Measurements from ENCODE around the gene GNG7.
A peak's percentile ranks its signal among the peaks of the same experiment; 100 is the strongest.
"Not testable (repeated sequence)": the region's sequence is repeated elsewhere in the genome, so short reads cannot be mapped to it uniquely, and the experiment has no call there.

GNG7 gene

DNA sequence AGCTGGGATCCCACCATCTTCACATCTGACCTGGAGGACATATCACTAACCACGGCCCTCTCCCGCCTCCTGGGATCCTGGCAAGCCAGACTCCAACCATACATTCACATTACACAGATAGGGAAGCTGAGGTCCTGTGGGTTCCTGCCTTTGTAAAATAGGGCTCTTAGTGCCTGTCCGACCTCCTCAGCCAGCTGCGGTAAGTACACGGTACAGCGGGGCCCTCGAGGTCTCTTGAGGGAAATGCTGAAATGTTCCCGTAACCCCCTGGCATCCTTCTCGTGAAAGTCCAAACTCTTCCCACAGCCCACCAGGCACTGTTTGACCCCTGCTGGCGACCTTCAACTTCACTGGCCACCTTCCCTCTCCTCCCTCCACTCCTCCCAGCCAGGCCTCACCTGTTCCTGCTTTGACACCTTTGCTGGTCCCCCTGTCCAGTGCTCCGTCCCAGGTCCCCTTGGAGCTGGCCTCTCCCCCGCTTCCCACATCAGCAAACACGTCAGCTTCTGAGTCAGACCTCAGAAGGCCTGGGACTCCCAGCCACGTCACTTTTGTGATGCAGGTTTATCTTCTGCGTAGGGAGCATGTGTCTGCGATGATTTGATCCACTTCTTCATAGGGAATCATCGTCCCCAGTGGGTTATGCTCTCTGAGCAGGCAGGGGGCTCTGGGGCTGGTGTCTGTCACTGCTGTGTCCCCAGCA, 8.8 kb upstream of the GNG7 start:
- DNase-seq = peak; percentile 61

DNA sequence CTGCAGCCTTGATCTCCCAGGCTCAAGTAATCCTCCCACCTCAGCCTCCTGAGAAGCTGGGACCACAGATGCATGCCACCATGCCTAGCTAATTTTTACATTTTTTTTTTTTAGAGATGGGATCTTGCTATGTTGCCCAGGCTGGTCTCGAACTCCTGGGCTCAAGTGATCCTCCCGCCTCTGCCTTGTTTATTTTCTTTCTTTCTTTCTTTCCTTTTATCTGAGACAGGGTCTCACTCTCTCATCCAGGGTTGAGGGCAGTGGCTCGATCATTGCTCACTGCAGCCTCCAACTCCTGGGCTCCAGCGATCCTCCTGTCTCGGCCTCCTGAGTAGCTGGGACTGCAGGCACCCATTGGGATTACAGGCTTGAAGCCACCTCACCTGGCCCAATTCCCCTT, 3.8 kb upstream of the GNG7 start:
- no peak for DNase-seq

DNA sequence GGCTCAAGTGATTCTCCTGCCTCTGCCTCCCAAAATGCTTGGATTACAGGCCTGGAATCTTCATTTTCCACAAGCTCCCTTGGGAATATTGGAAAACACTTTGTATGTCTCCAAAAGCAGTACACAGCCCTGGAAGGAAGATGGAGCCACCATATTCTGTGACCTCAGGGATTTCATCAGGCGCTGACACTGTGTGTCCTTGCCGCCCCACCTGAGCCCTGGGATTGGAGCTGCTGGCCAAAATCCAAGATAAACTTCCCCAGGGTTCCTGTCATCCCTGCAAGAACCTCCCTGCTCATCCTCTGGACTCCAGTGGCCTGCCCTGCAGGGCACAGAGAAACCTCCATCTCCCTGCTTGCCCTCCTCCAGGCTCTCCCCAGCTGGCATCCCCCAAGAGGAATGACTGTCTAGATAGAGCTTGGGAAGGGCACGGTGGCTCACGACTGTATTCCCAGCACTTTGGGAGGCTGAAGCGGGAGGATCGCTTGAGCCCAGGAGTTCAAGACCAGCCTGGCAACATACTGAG, 1.3 kb upstream of the GNG7 start:
- no peak for DNase-seq

DNA sequence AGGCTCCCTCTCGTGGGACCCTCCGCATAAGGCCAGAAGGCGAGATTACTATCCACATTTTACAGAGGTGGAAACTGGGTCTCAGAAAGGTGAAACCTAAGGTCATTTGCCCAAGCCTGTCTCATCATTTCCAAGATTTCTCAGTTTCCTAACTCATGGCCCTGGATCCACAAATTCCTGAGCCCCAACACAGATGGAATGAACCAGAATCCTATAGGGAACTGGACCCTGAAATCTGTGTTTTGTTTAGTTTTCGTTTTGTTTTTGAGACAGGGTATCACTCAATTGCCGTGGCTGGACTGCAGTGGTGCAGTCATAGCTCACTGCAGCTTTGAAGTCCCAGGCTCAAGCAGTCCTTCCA, 563 bp upstream of the GNG7 start:
- no peak for DNase-seq

DNA sequence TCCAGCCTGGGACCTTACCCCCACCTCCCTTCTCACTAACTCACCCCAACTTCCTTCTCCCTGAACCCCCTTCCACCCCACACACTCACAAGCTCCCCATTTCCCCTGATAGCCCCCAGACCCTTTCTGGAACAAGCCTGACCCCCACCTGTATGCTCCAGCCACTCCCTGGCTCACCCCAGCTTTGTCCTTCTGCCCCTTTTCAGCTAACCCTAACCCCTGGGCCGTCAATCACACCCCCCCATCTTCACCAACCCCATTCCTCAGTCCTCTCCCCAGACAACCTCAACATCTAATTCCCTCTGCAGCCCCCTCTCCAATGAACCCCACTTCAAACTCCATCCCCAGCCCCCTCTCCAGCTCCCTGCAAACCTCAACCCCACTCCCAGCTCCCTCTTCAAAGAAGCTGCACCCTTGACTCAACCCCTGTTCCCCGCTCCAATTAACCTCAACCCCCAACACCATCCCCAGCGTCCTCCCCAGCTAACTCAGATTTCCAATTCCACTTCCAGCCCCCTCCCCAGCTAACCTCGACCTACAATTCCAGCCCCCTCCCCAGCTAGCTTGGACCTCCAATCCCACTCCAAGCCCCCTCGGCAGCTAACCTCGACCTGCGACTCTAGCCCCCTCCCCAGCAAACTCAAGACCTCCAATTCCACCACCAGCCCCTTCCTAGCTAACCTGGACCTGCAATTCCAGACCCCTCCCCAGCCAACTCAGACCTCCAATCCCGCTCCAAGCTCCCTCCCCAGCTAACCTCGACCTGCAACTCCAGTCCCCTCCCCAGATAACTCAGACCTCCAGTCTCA, 929 bp downstream of the GNG7 start:
- no peak for DNase-seq

DNA sequence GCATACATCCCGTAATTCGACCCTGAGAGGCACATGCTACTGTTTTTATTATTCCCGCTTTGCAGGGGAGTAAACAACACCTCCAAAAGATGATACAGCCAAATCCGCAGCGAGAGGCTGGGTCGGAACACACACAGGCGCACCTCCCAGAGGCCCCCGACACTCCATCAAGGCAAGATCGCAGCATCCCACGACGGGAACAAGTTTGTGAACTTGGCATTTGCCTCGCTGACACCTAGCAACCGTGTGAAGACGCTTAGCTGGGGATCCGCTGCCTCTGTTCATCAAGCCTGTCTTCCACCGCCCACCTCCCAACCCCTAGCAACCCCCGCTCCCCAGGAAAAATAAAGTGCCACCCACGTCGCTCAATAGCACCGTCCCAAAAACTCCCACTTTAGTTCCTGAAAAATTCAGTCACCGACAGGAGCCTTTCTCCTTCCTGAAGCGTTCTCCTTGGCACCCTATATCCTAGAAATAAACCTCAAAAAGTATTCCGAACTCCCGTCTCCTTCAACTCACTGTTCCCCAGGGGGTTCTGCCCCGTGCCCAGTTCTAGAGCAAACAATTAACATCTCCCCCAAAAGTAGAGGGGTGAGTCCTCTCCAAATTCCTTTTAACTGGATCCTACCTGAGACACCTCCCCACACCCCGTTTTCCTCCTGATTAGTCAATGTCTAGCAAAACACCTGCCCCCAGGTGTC, 1.7 kb downstream of the GNG7 start:
- no peak for DNase-seq

DNA sequence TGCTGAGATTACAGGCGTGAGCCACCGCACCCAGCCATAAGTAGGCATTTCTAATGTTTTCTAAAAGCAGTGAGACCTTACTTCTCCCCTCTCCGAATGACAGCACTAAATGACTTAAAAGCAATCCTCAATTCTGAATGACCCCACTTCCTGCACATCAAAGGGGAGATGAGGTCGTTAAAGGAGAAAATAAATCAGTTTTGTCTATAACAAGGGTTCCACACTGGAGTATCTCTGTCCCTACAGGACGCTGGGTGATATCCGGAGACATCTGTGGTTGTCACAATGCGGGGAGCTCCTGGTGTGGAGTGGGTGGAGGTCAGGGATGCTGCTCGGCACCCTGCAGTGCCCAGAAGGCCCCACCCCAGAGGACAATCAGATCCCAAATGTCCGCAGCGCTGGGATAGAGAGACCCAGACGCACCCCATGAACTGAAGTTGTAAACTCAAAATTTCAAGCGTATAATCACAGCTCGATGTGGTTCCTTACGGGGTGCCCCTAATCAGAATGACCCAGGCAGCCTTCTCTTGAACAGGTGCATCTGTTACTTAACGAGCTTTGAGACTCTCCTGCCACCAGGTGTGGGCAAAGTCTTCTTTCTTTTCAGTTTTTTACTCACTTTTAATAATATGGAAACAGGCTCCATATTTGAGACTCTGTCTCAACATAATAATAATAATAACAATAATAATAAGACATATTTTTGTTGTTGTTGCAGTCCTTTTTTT, 2.9 kb downstream of the GNG7 start:
- DNase-seq = no peak

DNA sequence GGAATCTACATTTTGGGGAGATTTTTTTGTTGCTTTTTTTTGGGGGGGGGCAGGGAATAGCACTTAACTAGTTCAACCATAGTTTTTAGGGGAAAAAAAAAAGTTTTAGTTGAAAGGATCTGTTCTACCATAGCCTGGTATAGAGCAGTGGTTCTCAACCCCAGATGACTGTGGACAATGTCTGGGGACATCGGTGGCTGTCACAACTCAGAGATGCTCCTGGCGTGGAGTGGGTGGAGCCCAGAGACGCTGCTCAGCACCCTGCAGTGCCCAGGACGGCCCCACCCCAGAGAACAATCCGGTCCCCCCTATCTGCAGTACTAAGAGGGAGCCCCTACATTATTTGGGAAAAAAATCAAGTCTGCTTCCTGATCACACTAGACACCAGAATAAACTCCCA, 8.3 kb downstream of the GNG7 start:
- DNase-seq = no peak

DNA sequence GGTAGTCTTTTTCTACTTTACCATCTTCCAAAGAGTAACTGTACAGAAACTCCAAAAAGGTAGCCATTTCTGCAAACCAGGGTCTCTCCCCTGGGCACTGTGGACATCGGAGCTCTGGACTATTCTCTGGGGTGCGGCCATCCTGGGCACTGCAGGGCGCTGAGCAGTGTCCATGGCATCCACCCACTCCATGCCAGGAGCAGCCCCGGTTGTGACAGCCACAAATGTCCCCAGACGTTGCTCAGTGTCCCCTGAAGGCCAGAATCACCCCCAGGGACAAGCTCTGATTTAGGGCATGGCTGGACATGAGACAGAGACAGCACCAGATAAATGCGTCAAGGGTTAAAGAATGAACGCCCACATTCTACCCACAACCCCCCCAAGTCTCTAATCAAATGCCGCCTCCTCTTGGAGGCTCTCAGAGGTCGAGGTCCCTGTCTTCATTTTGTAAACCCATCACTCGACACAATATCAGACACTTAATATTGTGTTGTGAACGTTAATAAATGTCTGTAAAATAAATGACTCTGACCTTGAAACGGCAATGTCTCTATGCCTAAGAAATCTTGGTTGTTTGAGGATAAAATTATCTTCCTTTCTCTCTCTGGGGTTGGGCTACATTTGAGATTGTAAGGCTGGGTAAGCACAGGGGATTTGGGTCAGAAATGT, 8.9 kb downstream of the GNG7 start:
- no peak for DNase-seq

DNA sequence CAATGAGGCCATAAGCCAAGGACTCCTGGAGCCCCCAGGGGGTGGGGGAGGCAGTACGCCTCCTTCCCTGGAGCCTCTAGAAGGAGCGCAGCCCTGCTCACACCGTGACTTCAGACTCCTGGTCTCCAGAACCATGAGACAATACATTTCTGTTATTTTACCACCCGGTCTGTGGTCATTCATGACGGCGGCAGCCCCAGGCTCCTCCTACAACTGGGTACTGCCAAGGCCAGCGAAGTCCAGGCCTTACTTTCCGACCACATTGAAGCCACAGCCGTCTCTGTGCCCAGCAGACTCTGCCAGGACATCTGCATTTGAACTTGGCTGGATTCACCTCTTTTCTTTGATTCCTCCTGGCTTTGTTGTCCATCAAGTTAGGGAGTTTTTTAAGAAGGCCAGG, 10.5 kb downstream of the GNG7 start:
- no peak for DNase-seq

DNA sequence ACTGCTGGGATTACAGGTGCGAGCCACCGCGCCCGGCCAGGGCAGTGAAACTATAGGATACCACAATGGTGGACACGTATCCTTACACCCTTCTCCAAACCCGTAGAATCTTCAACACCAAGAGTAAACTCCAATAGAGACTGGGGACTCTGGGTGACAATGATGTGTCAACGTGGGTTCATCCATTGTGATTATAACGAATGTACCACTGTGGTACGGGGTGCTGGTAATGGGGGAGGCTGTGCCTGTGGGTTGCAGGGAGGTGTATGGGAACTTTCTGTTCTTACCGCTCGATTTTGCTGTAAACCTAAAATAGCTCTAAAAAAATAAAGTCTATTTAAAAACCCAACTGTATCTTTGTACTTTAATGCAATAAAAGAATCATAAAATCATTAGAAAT, 11.6 kb downstream of the GNG7 start:
- DNase-seq = no peak

DNA sequence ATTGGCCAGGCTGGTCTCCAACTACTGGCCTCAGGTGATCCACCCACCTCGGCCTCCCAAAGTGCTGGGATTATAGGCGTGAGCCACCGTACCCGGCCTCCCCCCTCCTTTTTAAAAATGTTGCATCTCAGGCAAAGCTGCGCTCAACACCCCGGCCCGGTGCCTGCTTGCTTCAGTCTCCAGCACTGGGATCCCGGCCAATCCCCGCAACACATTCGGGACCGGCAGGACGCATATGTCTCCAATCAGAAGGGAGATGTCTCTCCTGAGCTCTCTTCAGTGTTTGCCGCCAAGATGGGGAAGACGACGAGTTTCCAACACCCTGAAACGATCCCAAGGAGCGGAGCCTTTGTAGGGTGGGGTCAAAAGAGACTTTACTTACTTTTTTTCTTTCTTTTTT, 16.1 kb downstream of the GNG7 start:
- DNase-seq = no peak

DNA sequence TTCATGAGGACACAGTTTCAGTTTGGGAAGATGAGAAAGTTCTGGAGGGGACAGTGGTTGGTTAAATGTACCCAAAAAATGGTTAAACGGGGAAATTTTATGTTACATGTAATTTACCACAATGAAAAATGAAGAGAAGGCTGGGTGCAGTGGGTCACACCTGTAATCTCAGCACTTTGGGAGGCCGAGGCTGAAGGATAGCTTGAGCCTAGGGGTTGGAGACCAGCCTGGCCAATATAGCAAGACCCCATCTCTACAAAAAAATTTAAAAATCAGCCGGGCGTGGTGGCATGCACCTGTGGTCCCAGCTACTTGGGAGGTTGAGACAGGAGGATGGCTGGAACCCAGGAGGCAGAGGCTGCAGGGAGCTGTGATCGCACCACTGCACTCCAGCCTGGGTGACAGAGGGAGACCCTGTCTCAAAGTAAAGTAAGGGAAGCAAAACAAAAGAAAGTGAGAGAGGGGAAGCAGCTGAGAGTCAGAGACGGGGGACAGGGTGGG, 17.2 kb downstream of the GNG7 start:
- no peak for DNase-seq

DNA sequence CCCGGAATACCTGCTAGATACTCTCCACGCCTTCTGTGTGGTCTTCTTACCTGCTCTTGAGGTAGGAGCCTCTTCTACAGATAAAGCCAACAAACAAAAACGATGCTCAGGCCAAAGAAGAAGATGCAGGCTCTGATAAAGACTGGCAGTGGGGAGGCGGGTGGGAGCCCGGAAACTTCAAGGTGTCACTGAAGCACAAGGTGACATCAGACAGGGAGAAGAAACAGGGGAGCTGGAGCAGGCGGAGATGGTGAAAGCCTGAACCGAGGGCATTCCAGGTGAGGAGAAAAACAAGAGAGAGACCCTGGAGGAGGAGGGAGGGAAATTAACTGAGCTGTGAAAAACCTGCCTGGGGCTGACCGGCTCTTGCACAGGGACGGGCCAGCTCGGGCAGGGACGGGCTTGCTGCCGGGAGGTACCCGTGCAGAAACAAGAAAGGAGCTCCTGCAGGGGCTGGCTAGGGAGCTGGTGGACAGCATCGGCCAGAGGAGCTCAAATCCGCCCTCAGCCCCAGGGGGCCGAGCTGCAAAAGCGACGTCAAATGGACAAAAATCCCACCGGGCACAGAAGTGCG, 19.0 kb downstream of the GNG7 start:
- DNase-seq = no peak

DNA sequence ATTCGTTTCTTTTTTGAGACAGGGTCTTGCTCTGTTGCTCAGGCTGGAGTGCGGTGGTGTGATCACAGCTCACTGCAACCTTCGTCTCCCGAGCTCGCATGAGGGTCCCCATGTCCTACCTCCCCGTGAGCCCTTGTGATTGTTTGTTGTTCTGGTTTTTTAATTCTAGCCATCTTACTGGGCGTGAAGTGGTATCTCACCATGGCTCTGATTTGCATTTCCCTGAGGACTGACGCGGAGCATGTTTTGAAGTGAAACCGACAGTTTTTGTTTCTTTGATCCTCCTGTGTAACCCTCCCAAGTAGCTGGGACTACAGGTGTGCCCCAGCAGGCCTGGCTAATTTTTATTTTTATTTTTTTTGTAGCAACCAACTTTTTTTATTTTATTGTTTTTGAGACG, 21.7 kb downstream of the GNG7 start:
- no peak for DNase-seq

DNA sequence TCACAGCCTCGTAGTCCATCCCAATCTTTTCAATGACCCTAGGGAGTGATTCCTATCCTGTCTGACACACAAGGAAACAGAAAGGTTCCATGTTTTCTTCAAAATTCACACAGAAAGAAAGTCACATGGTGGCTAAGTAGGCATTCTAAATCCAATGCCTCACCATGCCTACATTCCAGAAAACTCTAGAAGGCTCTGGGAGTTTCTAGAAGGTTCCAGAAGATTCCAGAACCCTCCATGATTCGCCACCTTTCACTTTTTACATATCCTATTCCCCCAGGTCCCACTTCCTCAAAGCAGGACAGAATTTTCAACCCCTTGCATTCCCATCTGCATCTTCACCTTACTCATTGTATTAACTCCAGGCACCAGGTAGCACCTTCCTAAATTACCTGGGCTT, 23.1 kb downstream of the GNG7 start:
- no peak for DNase-seq

DNA sequence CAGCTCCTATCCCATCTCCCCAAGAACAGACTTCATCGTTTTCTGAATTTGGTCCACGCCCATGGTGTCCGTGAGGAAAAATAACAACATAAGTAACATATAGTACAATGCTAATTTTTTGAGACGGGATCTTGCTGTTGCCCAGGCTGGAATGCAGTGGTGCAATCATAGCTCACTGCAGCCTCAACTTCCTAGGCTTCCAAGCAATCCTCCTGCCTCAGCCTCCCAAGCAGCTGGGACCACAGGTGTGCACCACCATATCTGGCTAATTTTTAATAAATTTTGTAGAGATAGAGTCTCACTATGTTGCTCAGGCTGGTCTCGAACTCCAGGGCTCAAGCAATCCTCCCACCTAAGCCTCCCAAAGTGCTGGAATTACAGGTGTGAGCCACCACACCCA, 23.5 kb downstream of the GNG7 start:
- not testable (repeated sequence) for DNase-seq

DNA sequence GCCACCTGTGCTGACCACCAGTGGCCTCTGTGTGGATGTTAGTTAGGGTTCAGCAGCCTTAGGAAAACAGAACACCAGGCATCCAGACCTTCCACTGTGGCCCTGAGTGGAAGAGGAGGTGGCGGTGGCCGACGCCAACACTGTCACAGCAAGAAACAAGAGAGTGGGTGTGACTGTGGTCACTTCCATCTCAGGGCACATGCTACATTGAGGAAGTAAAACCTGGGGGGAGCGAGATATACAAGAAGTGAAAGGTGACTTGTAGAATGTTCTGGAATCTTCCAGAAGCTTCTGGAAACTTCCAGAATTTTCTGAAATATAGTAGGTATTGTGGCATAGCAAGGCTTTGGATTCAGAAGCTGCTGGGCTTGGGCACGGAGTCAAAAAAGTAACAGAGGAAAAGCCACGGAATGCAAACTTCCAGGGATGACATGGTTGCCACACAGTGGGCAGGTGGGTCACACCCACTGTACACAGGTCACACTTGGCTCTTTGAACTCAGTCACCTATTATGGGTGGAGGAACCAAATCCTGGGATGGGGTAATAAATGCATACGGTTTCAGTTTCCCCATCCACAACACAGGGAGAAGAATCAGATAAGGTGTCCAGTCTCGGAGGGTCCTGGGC, 24.3 kb downstream of the GNG7 start:
- DNase-seq = no peak

DNA sequence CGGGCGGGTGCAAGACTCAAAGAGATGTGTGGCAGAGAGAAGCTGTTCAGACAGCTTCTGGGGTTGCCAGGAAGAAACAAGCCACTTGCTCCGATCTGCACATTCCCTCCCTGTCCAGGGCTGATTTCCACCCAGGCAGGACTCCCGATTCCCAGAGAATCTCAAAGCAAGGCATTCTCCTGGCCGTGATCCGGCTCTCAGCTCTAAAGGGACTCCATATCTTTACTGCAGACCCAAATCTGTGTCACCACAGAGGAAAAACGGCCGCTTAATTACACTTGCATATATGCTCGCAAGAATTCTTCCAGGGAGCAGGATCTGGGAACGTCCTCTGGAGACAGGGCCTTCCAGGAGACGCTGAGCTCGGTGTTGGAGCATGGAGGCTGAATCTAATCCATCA, 25.7 kb downstream of the GNG7 start:
- DNase-seq = no peak

DNA sequence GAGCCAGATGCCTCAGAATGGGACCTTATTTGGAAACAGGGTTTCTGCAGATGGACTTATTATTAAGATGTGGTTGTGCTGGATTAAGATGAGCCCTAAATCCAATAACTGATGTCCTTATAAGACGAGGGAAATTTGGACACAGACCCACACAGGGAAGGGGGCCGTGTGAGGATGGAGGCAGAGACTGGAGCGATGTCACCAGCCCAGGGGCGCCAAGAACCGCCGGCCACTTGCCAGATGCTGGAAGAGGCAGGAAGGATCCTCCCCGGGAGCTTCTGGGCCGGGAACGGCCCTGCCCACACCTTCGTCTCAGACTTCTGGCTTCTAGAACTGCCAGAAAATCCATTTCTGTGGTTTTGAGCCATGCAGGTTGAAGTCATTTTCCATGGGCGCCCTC, 26.6 kb downstream of the GNG7 start:
- DNase-seq = no peak

DNA sequence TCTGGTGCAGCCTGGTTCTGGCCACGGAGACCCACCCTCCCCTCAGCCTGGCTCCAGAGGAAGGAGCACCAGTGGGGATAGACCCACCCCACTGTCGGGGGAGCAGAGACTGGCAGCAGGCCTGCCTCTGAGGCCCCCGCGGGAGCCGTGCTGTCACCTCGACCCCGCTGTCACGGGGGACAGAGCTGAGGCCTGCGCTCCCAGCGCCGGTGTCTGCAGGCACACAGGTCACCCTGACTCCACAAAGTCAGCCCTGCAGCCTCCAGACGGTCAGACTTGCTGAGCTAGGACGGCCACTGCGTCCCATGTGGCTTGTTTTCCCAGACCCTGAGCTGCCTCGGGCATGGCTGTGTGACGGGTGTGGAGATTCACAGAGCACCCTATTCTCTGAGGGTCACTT, 32.3 kb downstream of the GNG7 start:
- DNase-seq = no peak
